ENCODE measurements around the gene BLVRA. TPM values are rescaled to one million over a fixed set of nuclear protein-coding genes. Genes with fewer than 3 reads are reported as not detected.
"Not testable (repeated sequence)": the region's sequence is repeated elsewhere in the genome, so short reads cannot be mapped to it uniquely, and the experiment has no call there.

The BLVRA gene
- total RNA-seq, 1 donor from 2014 or later: 22.4 TPM

DNA sequence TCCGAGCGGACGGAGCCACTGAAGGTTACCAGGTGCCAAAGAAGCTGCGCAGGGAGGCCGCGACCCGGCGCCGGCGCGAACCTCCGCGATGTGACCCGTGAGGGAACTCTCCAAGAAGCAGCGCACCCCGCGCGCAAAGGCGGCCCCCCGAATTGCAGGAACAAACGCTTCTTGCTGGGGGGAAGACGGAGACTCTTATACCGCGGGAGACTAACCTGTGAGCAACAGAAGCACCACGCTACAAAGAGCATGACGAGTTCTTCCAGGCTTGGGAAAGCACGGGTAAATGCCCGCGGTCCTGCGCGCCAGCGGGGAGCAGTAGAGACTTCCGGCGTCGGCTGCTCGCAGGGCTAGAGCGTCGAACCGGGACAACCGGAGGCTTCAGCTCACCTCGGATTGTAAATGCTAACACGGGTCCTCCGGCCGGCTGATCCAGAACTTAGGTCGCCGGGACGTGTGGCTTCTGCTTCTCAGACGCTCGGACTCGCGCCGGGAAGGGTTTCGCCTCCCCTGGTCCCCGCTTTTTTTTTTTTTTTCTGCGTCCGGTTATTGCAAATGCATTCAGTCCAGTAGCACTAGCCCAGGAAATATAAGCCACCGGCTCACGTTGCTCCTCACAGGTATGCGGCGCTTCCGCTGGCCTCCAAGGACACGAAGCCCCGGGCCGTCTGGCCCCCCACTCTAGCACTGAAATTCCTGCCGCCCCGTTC is 29.1 kb upstream of the BLVRA start, which contains the start of gene COA1:
TSS of gene COA1 (minus strand) at position 310 of the 710 bp plus-strand sequence. CDS start 80,909 bp downstream, outside the sequence.
- Mint-ChIP-seq H3K27ac (peak within 1 kb of the TSS; percentile 95), H3K4me1 (ENCODE audit: low read depth) (peaks cover 29% of the 10 kb centered on the region), H3K4me3 (ENCODE audit: low read depth) (peak within 1 kb of the TSS; percentile 95), H3K27me3 (no peaks in the 10 kb centered on the region), H3K36me3 (ENCODE audit: insufficient read depth) (peaks cover 1% of the 10 kb centered on the region), H3K9me3 (ENCODE audit: low read depth) (no peaks in the 10 kb centered on the region)
- peak; percentile 56 for DNase-seq (ENCODE audit: low spot score, unreplicated experiment)
- TF ChIP-seq, protein P1, sequence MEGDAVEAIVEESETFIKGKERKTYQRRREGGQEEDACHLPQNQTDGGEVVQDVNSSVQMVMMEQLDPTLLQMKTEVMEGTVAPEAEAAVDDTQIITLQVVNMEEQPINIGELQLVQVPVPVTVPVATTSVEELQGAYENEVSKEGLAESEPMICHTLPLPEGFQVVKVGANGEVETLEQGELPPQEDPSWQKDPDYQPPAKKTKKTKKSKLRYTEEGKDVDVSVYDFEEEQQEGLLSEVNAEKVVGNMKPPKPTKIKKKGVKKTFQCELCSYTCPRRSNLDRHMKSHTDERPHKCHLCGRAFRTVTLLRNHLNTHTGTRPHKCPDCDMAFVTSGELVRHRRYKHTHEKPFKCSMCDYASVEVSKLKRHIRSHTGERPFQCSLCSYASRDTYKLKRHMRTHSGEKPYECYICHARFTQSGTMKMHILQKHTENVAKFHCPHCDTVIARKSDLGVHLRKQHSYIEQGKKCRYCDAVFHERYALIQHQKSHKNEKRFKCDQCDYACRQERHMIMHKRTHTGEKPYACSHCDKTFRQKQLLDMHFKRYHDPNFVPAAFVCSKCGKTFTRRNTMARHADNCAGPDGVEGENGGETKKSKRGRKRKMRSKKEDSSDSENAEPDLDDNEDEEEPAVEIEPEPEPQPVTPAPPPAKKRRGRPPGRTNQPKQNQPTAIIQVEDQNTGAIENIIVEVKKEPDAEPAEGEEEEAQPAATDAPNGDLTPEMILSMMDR (IDR thresholded peaks at IDR 0.05; ENCODE audit: unreplicated experiment): peak; percentile 24

DNA sequence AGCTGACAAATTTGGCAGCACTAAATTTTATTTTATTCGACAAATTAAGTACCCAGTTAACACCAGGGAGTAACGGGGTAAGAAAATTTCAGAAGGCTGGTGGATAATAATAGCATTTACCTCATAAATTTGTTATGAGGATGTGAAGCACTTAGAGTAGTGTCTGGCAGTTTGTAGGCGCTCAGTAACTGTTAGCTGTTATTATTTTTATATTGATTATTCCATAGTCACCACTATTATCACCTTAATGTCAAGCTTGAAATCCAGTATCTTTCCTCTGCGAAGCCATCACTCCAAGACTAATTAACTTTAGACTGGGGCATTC is 28.6 kb upstream of the BLVRA start:
- no peak for DNase-seq (ENCODE audit: low spot score, unreplicated experiment)
- Mint-ChIP-seq H3K4me3 (ENCODE audit: low read depth) (peak overlapping the region; percentile 95), H3K36me3 (ENCODE audit: insufficient read depth) (peaks cover 1% of the 10 kb centered on the region), H3K27me3 (no peaks in the 10 kb centered on the region), H3K9me3 (ENCODE audit: low read depth) (no peaks in the 10 kb centered on the region), H3K4me1 (ENCODE audit: low read depth) (peaks cover 27% of the 10 kb centered on the region), H3K27ac (peak overlapping the region; percentile 95)
- TF ChIP-seq, protein P1 (IDR thresholded peaks at IDR 0.05; ENCODE audit: unreplicated experiment): no peak

DNA sequence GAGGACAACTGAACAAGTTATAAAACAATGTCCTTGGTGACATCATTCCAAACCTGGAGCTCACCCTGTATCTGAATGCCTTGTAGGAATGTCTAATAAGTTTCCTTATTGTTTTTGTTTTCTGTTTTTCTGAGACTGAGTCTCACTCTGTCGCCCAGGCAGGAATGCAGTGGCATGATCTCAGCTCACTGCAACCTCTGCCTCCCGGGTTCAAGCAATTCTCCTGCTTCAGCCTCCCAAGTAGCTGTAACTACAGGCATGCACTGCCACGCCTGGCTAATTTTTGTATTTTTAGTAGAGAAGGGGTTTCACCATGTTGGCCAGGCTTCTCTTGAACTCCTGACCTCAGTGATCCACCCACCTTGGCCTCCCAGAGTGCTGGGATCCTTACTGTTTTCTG is 27.0 kb upstream of the BLVRA start:
- peaks cover 22% of the 10 kb centered on the region for H3K4me1 Mint-ChIP-seq (ENCODE audit: low read depth)
- H3K27me3 Mint-ChIP-seq; H3K9me3 Mint-ChIP-seq (ENCODE audit: low read depth); H3K36me3 Mint-ChIP-seq (ENCODE audit: insufficient read depth); H3K27ac Mint-ChIP-seq; H3K4me3 Mint-ChIP-seq (ENCODE audit: low read depth); DNase-seq (ENCODE audit: low spot score, unreplicated experiment): not testable (repeated sequence)

DNA sequence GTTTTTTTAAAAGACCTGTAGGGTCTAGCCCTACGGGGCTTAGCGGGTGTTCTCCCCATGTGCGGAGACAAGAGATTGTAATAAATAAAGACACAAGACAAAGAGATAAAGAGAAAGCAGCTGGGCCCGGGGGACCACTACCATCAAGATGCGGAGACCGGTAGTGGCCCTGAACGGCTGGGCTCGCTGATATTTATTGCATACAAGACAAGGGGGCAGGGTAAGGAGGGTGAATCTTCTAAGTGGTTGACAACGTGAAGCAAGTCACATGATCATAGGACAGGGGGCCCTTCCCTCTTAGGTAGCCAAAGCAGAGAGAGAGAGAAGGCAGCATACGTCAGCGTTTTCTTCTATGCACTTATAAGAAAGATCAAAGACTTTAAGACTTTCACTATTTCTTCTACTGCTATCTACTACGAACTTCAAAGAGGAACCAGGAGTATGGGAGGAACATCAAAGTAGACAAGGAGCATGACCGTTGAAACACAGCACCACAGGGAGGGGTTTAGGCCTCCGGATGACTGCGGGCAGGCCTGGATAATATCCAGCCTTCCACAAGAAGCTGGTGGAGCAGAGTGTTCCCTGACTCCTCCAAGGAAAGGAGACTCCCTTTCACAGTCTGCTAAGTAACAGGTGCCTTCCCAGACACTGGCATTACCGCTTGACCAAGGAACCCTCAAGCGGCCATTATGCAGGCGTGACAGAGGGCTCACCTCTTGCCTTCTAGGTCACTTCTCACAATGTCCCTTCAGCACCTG is 23.7 kb upstream of the BLVRA start:
- DNase-seq (ENCODE audit: low spot score, unreplicated experiment); H3K4me1 Mint-ChIP-seq (ENCODE audit: low read depth); H3K27me3 Mint-ChIP-seq; H3K4me3 Mint-ChIP-seq (ENCODE audit: low read depth); H3K9me3 Mint-ChIP-seq (ENCODE audit: low read depth); H3K27ac Mint-ChIP-seq; H3K36me3 Mint-ChIP-seq (ENCODE audit: insufficient read depth): not testable (repeated sequence)

DNA sequence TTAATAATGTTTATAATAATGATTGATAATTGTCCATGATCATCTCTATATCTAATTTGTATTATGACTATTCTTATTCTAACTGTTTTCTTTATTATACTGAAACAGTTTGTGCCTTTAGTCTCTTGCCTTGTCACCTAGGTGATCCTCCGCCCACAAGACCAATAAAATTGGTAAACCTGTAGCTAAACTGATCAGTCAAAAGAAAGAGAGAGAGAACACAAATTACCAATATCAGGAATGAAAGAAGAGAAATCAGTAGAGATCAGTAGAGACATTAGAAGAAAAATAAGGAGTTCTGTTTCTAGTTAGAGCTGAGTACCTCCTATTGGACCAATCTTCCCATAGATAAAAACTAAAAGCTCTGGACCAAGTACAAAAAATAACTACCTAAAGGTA is 23.1 kb upstream of the BLVRA start:
- Mint-ChIP-seq H3K27me3 (no peaks in the 10 kb centered on the region), H3K9me3 (ENCODE audit: low read depth) (no peaks in the 10 kb centered on the region), H3K36me3 (ENCODE audit: insufficient read depth) (no peaks in the 10 kb centered on the region), H3K27ac (no peak overlapping the region), H3K4me1 (ENCODE audit: low read depth) (no peaks in the 10 kb centered on the region), H3K4me3 (ENCODE audit: low read depth) (no peak overlapping the region)
- TF ChIP-seq, protein P1 (IDR thresholded peaks at IDR 0.05; ENCODE audit: unreplicated experiment): no peak
- DNase-seq (ENCODE audit: low spot score, unreplicated experiment): no peak

DNA sequence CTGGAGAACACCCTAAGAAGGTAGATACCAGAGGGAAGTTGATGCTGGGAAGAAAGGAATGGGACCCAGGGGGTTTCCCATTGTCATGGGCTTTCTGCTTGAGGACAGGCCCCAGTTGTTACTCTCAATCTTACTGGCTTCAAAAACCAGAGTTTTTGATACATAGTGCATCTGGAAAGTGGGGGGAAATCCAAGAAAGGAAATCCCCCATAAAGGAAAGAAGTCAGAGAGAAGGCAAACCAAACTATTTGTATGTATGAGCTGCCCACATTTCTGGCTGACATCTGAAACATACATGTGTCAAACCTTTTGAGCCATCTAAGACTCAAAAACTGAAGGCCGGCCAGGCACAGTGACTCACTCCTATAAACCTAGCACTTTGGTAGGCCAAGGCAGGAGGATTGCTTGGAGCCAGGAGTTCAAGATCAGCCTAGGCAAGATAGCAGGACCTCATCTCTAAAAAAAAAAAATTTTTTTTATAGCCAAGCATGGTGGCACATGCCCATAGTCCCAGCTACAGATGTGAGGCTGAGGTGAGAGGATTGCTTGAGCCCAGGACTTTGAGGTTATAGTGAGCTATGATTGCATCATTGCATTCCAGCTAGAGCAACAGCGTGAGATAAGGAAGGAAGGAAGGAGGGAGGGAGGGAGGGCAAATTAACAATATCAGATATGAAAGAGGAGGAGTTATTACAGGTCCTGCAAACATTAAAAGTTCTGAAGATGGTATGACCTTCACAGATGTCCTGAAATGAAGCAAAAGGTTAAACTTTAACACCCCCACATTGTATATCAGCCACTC is 22.5 kb upstream of the BLVRA start:
- Mint-ChIP-seq H3K27ac (peak overlapping the region; percentile 1), H3K4me3 (ENCODE audit: low read depth) (no peak overlapping the region), H3K36me3 (ENCODE audit: insufficient read depth) (no peaks in the 10 kb centered on the region), H3K9me3 (ENCODE audit: low read depth) (no peaks in the 10 kb centered on the region), H3K4me1 (ENCODE audit: low read depth) (no peaks in the 10 kb centered on the region), H3K27me3 (no peaks in the 10 kb centered on the region)
- TF ChIP-seq, protein P1 (IDR thresholded peaks at IDR 0.05; ENCODE audit: unreplicated experiment): no peak
- DNase-seq (ENCODE audit: low spot score, unreplicated experiment): no peak

Measured in progenitor cell of endocrine pancreas (in vitro differentiated cells).